ENCODE measurements around the gene NR5A1.

DNA sequence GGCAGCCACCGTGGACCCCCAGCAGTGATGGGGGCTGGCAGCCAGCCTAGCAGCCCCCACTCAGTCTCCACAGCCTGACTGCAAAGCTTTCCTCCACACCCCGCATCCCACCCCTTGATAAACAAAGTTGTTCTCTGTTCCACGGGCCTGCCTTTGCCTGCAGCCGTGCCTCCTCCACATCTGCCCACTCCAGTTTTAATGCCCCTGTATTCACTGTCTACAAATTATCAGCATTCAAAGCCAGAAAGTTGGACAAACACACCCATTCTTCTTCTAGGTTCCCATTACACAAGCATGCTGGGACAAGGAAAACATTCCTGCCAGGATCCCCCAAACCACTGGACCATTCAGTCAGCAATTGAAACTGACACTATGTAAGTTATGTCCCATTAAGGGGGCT is 23.0 kb upstream of the NR5A1 start:
- TF ChIP-seq, protein P1, sequence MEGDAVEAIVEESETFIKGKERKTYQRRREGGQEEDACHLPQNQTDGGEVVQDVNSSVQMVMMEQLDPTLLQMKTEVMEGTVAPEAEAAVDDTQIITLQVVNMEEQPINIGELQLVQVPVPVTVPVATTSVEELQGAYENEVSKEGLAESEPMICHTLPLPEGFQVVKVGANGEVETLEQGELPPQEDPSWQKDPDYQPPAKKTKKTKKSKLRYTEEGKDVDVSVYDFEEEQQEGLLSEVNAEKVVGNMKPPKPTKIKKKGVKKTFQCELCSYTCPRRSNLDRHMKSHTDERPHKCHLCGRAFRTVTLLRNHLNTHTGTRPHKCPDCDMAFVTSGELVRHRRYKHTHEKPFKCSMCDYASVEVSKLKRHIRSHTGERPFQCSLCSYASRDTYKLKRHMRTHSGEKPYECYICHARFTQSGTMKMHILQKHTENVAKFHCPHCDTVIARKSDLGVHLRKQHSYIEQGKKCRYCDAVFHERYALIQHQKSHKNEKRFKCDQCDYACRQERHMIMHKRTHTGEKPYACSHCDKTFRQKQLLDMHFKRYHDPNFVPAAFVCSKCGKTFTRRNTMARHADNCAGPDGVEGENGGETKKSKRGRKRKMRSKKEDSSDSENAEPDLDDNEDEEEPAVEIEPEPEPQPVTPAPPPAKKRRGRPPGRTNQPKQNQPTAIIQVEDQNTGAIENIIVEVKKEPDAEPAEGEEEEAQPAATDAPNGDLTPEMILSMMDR (conservative IDR thresholded peaks at IDR 0.05; ENCODE audit: low read length), result no peak
- TF ChIP-seq EZH2phosphoT487 (IDR thresholded peaks at IDR 0.05; ENCODE audit: borderline replicate concordance), result no peak
